Heart left ventricle (tissue), 13 donors: ENCODE data around the gene C19orf12.

ENCODE experiments used
- POLR2A ChIP-seq, 2 donors: fragments of 450-650 bp; IDR thresholded peaks; one replicate each; pipeline ENCODE4 v1.6.1; 2017; ENCODE audit warnings: antibody characterized with exemption in 2 of 2, mild to moderate bottlenecking in 2 of 2, moderate library complexity in 2 of 2
- TF ChIP-seq, protein P1 (sequence below), 12 donors: fragments of 200-600 bp; sonication (generic) in 4 of 12; IDR thresholded peaks; one replicate each; pipeline versions ENCODE4 v1.5.0 to v1.8.0; 2018 to 2022; ENCODE audit warnings: antibody characterized with exemption in 12 of 12, mild to moderate bottlenecking in 5 of 12
- donor health status: ischemic (EF 13 %, LVEDD 7.1; RV severe dilation, severe dysfunction).
- donor health status: DM: no; HTN: yes; CAD: no.
- donor health status: DM: no; HTN: no; CAD: no.
- donor health status: ischemic (EF 25% LVEDD 6.9; RV normal size, moderate dysfunction).
- donor health status: ischemic (EF 25% LVEDD 5.7; RV mildly dilated, moderate dysfunction).
- donor health status: ischemic (EF 35%, LVEDD 5.7; RV mildly dilated, moderate dysfunction).
- donor health status: nonischemic (EF 11% LVEDD 7.7; RV severe dilation, severe dysfunction).
- donor health status: DM: yes; HTN: yes; CAD: no.
- donor health status: PGD.
- donor health status: ischemic (EF 29% LVEDD 5.4; RV normal size, mild dysfunction).
- donor health status: nonischemic (EF 23%, LVEDD 6.1; RV moderate dilation, normal function).

DNA sequence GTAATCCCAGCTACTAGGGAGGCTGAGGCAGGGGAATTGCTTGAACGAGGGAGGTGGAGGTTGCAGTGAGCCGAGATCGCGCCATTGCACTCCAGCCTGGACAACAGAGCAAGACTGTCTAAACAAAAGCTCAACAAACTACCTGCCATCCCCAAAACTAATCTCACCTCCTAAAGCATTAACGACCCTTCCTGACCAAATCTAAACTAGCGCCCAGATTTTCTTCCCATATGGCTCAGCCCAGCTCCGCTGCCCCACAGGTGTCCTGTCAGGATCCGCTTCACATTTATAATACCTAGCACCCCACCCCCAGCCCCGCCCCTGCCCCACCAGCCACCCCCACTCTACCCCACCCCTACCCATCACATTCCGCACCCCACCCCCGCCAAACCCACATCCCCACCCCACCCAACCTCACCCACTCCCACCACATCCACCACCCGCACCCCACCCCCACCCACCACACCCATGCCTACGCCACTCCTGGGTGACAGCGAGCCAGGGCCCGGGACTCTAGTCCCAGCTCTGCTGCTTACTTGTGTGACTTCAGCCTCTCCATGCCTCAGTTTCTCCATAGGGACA is 599 bp downstream of the C19orf12 start:
- no peak for TF ChIP-seq POLR2A (IDR thresholded peaks at IDR 0.05)
- TF ChIP-seq, protein P1, sequence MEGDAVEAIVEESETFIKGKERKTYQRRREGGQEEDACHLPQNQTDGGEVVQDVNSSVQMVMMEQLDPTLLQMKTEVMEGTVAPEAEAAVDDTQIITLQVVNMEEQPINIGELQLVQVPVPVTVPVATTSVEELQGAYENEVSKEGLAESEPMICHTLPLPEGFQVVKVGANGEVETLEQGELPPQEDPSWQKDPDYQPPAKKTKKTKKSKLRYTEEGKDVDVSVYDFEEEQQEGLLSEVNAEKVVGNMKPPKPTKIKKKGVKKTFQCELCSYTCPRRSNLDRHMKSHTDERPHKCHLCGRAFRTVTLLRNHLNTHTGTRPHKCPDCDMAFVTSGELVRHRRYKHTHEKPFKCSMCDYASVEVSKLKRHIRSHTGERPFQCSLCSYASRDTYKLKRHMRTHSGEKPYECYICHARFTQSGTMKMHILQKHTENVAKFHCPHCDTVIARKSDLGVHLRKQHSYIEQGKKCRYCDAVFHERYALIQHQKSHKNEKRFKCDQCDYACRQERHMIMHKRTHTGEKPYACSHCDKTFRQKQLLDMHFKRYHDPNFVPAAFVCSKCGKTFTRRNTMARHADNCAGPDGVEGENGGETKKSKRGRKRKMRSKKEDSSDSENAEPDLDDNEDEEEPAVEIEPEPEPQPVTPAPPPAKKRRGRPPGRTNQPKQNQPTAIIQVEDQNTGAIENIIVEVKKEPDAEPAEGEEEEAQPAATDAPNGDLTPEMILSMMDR (IDR thresholded peaks at IDR 0.05), result no peak
